ENCODE measurements around the gene MGAM2.

Gene MGAM2

DNA sequence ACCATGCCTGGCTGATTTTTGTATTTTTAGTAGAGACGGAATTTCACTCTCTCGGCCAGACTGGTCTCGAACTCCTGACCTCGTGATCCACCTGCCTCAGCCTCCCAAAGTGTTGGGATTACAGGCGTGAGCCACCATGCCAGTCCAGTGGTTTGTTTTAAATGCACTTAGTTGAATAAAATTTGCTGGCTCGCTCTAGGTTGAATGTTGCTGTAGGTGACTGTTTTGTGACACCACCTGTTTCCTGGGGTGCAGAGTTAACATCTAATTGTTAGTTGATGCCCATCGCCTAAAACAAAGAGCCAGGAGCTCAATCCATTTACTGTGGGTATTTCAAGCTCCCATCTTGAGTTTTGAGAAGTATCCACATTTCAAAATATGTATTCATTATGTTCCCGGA lies 31.2 kb downstream of the MGAM2 start:
- ChIA-PET POLR2A (no interaction called here), CTCF (no interaction called here)
- TF ChIP-seq, protein P1, sequence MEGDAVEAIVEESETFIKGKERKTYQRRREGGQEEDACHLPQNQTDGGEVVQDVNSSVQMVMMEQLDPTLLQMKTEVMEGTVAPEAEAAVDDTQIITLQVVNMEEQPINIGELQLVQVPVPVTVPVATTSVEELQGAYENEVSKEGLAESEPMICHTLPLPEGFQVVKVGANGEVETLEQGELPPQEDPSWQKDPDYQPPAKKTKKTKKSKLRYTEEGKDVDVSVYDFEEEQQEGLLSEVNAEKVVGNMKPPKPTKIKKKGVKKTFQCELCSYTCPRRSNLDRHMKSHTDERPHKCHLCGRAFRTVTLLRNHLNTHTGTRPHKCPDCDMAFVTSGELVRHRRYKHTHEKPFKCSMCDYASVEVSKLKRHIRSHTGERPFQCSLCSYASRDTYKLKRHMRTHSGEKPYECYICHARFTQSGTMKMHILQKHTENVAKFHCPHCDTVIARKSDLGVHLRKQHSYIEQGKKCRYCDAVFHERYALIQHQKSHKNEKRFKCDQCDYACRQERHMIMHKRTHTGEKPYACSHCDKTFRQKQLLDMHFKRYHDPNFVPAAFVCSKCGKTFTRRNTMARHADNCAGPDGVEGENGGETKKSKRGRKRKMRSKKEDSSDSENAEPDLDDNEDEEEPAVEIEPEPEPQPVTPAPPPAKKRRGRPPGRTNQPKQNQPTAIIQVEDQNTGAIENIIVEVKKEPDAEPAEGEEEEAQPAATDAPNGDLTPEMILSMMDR (IDR thresholded peaks at IDR 0.05; ENCODE audit: control extremely low read depth, extremely low read depth, low read depth, missing control alignments), result no peak
- no peak for DNase-seq (ENCODE audit: extremely low spot score)

DNA sequence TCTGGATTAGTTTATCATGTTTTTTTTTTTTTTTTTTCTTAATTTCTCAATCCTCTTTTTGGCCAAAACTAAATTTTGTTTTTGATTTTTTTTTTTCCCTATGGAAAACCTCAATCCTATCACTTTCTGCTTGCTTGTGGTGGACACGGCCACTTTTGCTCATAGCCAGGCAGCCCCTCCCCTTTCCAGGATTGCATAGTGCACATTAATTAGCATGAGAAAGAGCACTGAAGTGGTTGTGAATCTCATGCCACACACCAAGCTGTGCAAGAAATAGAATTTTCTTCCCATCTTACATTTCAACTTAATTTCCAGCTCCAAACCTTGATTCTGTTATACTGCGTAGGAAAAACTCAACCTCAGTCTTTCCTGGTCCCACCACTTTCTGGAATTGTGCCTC lies 34.6 kb downstream of the MGAM2 start:
- TF ChIP-seq, protein P1 (IDR thresholded peaks at IDR 0.05; ENCODE audit: control extremely low read depth, extremely low read depth, low read depth, missing control alignments), result no peak
- POLR2A ChIA-PET, result no interaction called here
- no peak for DNase-seq (ENCODE audit: extremely low spot score)
- CTCF ChIA-PET, result no interaction called here

DNA sequence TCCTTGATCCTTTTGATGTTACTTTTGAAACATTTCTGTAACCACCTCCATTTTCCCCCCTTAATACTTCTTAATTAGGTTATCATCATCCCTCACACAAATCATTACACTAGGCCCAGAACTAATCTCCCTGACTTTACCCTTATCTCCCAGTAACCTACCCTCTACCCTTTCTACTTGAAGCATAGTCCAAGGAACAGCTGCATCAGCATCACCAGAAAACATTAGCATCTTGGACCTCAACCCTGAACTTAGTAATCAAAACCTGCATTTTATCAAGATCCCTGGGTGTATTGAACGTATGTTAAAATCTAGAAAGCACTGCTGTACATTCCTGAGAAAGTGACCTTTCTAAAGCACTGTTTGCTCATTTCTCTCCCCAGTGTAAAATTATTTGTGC lies 38.8 kb downstream of the MGAM2 start:
- ChIA-PET CTCF (no interaction called here), POLR2A (no interaction called here)
- DNase-seq (ENCODE audit: extremely low spot score), result no peak
- TF ChIP-seq, protein P1 (IDR thresholded peaks at IDR 0.05; ENCODE audit: control extremely low read depth, extremely low read depth, low read depth, missing control alignments), result no peak

DNA sequence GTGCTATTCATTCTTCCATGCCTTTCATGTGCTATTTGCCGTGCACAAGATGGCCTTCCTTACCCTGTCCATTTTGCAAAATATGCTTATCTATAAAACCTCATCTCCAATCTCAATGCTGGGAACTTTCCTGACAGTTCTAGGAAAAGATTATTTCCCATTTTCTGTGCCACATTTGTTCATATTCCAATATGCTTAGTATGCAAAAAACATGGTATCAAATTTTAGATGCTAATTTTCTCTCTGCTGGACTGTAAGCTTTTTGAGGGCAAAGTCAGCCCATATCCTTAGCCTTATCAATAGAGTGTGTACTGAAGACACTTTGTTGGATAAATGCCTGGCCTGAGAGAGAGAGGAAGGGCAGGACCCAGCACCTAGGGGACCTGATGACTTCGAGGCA lies 39.4 kb downstream of the MGAM2 start:
- TF ChIP-seq, protein P1 (IDR thresholded peaks at IDR 0.05; ENCODE audit: control extremely low read depth, extremely low read depth, low read depth, missing control alignments), result no peak
- ChIA-PET CTCF (no interaction called here), POLR2A (no interaction called here)
- DNase-seq (ENCODE audit: extremely low spot score), result no peak

DNA sequence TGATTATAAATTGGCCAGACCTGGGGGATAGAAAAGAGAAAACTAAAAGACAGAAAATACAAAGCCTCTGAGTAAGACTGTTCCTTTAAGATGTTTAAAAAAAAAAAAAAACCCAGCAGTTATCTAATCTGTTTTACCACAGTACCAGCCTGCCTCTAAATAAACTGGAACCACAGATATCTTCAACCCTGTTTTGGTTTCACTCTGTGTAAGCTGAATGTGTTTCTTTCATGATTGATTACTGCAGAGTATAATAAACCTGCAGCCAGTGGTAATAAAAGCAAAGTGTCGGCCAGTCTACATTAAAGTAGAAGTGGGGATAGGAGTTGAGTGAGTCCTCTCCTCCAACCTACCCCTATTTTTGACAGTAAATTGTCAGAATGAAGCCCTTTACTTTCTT lies 40.6 kb downstream of the MGAM2 start:
- CTCF ChIA-PET, result interaction anchor here (1.1 kb wide), 1 partner anchor 9 kb away, joined by 3 read pairs; no protein-coding TSS in a partner anchor
- DNase-seq (ENCODE audit: extremely low spot score), result no peak
- TF ChIP-seq, protein P1 (IDR thresholded peaks at IDR 0.05; ENCODE audit: control extremely low read depth, extremely low read depth, low read depth, missing control alignments), result no peak
- POLR2A ChIA-PET, result no interaction called here

DNA sequence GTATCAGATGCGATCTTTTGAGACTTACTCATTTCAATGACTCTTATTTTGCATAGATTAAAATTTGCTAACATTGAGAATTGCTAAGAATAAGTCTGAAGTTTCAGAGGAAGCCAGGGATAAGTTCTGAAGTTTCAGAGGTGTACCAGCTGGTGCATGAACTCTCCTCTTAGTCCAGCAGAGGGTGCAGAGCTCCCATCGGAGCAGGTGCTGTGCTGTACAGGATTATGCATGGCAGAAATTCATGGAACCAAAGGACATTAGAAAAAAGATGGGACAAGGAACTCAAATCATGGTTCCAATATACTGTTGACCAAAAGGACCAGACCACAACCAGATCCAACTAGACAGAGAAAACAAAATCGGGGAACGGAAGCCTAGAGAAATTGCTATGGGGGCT lies 41.9 kb downstream of the MGAM2 start:
- CTCF ChIA-PET, result interaction anchor here (2.1 kb wide), 1 partner anchor 11 kb away, joined by 5 read pairs; no protein-coding TSS in a partner anchor
- DNase-seq (ENCODE audit: extremely low spot score), result peak; percentile 12
- TF ChIP-seq, protein P1 (IDR thresholded peaks at IDR 0.05; ENCODE audit: control extremely low read depth, extremely low read depth, low read depth, missing control alignments), result no peak
- POLR2A ChIA-PET, result interaction anchor here (0.6 kb wide), 1 partner anchor 1697 kb away, joined by 4 read pairs; no protein-coding TSS in a partner anchor
